Stimulated activated CD4-positive, alpha-beta T cell treated with anti-CD3 and anti-CD28 coated beads, Interleukin-12 subunit alpha, Interleukin-12 subunit beta, amount 100 ng/mL, for 48 hours (primary cell): ENCODE data around the gene GOLPH3.
A peak's percentile ranks its signal among the peaks of the same experiment; 100 is the strongest.

Experiments used
- DNase-seq, 3 donors: peaks; one replicate each; pipeline ENCODE4 v3.0.0-alpha.2; 2020; ENCODE audit warnings: low read depth in 2 of 3, low spot score in 1 of 3

GOLPH3 gene

DNA sequence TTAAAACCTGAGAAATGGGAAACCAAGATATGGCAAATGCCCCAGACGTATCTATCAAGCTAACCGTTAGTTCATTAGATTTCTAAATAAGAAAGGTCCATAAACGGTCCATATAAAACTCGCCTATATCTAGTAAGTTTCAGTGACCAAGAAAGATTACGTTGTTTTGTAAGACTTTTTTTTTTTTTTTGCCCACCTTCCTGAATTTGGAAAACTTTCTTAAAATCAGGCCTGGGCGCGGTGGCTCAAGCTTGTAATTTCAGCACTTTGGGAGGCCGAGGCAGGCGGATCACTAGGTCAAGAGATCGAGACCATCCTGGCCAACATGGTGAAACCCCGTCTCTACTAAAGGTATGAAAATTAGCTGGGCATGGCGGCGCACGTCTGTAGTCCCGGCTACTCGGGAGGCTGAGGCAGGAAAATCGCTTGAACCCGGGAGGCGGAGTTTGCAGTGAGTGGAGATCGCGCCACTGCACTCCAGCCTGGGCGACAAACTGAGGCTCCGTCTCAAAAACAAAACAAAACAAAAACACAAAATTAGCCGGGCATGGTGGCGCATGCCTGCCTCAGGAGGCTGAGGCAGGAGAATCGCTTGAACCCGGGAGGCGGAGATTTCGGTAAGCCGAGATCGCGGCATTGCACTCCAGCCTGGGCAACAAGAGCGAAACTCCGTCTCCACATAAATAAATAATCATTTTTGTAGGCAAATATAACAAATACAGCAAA lies 1.8 kb downstream of the GOLPH3 start:
- DNase-seq: peak in 1 of 3 donors; percentile 22

DNA sequence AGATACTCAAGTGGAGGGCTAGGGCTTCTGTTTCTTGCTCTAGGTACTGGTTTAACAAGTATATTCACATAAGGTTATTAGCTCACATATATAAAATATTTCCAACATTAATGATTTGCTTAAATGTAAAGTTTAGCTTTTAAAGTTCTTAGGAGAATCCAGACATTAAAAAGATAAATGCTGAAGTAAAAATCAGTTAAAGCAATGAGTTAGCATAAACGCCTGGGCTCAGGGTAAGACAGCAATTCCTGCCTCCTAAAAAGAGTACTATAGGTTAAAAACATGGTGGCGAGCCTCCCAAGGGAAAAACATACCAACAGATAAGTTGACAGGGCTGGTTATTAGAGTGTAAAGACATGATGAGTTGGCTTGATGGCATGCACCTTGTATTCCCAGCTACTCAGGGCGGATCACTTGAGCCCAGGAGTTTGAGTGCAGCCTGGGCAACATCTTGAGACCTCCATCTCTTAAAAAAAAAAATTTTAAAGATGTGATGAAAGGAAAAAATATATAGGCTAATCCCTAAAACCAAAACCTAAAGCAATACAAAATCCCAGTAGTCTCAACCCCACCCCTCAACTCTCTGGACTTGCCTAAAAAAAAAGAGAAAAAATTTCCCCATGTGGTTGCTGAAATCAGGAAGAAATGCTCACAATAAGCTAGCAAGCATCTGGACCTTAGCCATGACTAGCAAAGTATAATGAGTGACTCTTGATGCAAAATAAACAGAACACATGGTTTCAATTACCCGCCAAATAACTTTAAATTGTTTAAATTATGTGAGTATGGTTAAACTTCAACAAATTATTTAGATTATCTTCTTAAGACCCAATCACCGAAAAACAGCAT lies 3.6 kb downstream of the GOLPH3 start:
- DNase-seq: no peak

DNA sequence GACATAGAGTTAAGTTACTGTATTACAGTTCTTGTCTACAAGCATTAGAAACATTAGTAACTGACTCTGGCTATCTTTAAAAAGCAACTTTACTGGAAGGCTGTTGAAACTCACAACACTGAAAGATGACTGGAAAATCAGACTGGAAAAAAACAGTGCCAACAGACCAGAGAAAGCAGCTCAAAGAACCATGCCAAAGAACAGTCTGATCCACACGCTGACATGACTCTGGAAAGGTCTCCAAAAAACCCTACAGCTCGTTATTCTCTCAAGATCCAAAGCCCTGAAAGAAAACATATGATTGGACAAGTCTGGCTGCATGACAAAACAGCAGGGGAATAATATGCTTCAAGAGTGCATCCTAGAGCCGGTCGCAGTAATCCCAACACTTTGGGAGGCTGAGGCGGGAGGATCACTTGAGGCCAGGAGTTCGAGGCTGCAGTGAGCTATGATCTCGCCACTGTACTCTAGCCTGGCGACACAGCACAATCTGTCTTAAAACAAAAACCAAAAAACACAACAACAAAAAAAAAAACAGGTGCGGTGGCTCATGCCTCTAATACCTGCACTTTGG lies 5.6 kb downstream of the GOLPH3 start:
- no peak for DNase-seq

DNA sequence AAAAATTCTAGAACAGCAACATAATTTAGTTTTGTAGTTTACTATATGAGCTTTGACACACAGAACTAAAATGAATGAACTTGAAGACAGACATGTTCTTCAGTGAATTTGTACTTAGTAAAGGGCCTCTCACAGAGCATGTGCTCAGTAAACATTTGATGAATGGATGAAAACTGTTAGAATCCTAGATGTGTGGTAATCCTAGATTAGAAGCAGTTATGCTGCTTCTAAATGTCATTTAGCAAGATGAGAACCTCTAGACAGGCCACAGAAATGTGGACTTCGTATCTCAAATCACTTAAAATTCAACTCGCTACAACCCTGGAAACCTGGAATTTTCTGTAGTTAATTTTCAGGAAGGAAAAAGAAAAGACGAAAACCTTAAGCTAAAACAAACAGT lies 8.5 kb downstream of the GOLPH3 start:
- DNase-seq: no peak

DNA sequence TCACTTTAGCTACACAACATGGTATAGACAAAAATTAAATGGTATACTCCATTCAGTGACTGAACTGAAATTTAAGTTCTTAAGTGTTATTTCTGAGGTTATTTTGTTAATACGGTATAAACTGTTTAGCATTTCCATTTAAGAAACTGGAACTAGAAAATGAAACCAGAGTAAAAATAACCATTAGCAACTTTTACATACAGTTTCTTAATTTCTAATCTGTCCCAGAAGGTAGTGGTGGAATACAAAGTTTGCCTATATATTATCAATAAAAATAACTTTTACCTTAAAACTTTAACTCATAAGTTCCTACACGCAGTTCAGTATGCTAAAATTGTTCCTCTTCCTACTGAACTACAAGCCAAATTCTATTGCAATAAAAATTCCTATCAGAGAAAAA lies 10.3 kb downstream of the GOLPH3 start:
- no peak for DNase-seq

DNA sequence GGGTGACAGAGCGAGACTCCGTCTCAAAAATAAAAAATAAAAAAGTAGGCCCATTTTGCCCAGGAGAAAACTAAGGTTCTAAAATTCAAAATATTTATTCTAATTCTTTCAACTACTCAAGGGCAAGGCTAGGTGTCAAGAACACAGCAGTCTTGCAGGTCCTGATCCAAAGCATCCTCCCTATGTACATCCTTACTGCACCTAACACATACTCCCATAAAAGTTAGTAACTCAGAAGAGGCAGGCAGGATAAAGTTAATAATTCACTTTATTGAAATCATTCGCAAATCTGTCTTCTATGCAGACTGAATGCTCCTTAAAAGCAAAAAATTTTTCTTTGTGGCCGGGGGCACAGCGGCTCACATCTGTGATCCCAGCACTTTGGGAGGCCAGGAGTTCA lies 11.1 kb downstream of the GOLPH3 start:
- DNase-seq: no peak

DNA sequence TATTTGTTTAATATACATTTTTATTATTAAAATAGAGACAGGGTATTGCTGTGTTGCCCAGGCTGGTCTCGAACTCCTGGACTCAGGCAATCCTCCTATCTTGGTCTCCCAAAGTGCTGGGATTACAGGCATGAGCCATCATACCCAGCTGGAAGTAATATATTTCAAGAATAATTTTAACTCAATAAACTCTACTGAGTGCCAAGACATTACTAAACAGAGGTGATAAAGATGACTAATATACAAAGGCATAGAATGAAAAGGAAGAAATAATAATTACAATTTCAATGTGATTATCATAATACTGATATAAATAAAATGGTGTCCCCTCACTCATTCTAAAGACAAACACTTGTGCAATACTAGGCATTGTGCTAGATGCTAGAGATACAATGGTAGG lies 13.9 kb downstream of the GOLPH3 start:
- DNase-seq: no peak

DNA sequence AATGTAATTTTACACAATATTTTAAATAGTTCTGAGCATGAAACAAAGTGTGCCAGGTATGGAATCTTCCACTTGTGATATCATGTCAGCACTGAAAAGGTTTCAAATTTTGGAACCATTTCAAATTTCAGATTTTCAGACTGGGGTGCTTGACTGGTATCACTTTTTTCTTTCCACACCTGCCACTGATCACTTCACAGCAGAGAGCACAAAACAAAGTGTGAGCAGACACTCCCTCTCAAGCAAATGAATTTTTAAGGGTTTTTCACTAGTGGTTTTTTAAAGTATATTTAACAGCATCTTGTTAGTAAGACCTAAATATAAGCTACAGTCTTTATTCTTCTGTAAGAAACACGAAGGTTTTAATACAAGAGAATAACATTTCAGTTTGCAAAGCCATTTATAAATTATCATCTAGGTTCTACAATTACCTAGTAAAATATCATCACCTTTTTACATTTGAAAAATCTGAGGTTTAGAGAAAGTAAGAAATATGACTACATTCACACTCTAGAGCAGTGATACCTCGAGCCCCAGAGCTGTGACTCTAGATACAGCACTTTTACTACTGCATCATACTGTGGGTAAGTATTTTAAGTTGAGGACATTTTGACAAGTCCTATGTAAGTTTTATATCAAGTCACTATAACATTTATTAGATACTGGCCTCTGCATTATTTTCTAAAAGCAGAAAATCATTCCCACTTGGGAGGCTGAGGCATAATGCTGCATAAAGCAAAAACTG lies 14.6 kb downstream of the GOLPH3 start:
- no peak for DNase-seq

DNA sequence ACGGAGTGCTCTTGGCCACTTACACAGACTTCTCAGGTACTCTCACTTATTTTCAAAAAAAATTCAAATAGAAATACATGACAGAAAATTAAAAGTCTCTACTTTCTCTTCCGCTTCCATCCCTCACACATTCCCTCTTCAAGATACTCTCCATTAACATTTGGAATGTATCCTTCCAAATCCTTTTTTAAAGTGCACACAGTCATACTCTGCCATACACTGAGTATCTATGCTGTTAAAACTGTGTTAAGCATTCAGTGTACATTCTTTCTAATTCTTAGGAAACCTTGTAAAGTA lies 15.5 kb downstream of the GOLPH3 start:
- no peak for DNase-seq

DNA sequence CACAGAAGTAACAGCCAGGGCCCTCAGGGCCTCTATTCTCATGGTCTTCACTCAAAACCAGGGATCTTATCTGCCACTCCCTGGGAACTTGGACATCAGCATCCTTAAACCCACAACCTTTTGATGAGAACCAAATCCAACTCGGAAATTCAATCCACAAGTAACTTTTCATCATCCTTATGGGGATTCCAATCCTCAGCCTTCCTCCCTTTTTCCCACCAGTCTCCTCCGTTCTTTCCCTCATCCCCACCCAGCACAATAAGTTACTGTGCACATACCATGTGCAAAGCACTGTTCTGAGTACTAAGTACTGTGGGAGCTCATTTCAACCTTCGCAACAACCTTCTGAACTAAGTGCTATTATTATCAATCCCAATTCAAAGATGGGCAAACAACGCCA lies 17.0 kb downstream of the GOLPH3 start:
- no peak for DNase-seq

DNA sequence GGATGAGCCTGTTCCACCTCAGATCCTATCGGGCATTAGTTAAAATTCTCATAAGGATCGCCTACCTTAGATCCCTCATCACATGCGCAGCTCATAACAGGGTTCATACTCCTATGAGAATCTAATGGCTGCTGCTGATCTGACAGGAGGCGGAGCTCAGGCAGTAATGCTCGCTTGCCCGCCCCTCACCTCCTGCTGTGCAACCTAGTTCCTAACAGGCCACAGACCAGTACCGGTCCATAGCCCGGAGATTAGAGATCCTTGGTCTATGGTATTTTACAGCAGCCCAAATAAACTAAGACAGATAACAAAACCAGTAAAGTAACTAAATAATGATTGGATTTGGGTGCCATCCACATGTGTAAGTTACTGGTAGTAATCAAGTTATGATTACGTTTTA lies 17.5 kb downstream of the GOLPH3 start:
- DNase-seq: no peak

DNA sequence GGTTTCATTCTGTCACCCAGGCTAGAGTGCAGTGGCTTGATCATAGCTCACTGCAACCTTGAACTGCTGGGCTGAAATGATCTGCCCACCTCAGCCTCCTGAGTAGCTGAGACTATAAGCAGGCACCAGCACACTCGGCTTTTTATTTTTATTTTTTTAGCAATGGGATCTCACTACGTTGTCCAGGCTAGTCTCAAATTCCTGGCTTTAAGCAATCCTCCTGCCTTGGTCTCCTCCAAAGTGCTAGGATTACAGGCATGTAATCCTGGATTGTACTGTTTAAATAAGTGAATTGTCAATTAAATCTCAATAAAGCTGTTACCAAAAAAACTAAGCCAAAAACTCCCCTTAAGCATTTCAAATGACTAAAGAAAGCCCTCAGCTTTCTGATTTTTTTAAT lies 18.9 kb downstream of the GOLPH3 start:
- DNase-seq: no peak

DNA sequence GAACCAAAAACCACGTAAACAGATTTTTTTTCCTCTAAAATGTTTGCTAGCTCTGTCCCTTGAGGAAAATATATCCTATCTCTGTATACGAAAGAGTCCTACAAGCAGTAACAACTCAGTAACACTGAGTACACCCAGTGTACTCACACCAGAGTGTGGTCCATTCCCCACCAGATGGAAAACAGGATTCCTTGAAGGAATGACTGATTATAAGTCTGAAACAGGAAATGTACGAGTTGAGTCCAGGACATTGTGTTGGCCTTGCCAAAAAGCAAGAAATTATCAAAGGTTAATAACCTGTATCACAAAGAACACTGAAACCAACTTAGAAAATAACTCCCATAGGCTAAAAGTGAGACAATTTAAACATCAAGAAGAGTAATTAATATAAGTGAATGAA lies 20.4 kb downstream of the GOLPH3 start:
- no peak for DNase-seq

DNA sequence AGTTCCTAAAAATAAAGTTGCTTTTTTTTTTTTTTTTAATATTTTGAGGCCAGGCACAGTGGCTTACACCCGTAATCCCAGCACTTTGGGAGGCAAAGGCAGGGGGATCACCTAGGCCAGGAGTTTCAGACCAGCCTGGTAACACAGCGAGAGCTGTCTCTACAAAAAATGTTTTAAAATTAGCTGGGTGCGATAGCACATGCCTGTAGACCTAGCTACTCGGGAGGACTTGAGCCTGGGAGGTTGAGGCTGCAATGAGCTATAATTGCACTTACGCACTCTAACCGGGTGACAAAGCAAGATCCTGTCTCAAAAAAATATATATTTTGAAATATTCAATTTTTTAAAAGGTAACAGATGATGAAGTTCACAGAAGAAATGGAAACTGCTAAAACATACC lies 22.9 kb downstream of the GOLPH3 start:
- DNase-seq: no peak

DNA sequence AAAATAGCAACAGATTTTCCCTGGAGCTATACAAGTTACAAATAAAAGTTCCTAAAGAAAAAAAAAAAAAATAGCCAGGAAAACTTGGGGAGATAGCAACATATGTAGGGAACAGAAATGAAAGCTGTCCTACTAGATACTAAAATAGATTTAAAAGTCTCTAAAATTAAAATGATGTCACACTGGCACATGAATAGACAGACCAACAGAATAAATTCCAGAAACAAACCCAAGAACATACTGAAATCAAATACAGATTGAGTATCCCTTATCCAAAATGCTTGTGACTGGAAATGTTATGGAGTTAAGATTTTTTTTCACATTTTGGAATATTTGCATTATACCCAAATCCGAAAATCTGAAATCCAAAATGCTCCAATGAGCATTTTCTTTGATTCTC lies 23.8 kb downstream of the GOLPH3 start:
- DNase-seq: no peak

DNA sequence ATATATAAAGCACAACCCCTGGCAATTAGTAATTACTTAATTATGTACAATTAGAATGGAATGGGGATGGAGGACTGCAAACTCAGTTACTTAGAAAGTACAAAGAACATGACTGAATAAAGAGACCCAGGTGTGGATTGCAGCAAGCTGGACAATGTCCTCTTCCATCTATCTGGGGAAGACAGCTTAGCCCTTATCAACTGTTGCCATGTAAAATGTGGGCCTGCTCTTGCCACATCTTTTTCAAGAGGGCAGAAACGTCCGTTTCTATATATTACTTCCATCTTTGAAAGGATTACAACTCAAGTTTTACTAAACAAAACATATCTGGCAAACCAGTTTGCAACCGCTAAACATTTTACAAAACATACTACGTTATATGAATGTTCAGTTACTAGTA lies 26.2 kb downstream of the GOLPH3 start:
- no peak for DNase-seq

DNA sequence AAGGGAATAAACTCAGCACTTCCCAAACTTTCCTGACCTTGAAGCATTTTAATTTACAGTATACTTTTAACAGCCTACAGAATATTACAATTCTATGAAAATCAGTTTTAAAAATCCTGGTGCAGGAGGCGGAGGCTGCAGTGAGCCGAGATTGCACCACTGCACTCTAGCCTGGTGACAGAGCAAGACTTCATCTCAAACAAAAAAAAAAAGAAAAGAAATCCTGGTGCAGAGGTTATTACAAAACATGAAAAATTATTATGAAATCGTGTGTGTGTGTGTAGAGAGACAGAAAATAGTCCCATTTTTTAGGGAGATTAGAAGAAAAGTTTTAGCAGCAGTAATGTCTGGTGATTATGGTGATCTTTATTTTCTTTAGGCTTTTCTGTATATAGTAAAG lies 26.9 kb downstream of the GOLPH3 start:
- DNase-seq: no peak

DNA sequence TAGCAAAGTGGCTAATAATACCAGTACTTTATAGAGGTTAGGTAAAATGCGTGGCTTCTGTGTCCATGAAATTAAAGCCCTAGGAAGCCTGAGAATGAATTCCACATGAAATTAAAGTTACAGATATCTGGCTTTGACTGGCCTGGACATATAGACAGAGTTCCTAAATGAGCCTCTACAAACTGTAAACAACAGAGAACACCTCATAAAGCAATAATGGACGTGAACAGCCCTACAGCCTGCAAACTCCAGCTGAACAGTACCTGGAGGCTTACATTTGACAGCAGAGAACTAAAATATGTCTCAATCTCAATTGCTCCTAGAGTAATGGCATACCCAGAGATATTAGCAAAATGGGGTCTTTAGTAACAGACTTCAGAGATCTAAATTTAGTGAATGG lies 28.7 kb downstream of the GOLPH3 start:
- no peak for DNase-seq

DNA sequence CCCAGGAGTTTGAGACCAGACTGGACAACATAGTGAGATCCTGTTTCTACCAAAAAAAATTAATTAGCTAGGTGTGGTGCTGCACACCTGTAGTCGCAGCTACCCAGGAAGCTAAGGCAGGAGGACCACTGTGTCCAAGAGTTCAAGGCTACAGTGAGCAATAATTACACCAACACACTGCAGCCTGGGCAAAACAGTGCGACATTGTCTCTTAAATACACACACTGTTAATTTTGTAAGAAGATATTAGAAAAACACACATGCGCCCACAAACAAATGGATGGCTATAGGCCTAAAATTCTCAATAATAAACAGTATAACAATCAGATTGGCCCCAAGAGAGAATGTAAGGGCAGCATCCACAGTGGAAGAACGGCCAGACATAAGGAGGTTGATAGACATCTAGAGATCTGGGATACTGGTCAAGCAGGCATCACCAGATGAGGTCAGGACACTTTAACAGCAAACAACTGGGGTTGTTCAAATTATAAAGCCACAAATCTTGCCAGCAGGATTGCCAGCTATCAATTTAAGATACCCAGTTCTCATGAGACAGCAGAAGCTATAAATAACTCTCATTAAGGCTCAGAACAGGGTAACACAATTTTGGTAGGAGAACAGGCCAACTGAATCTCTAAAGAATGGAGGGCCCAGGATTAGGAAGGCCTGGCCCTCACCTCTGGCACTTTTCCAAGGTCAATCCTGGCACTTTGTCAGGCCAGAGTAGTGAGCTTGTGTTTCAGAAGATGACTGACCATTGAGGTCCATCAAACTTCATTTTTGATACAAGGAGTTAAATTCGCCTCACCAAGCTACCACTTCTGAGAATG lies 29.5 kb downstream of the GOLPH3 start:
- DNase-seq: no peak

DNA sequence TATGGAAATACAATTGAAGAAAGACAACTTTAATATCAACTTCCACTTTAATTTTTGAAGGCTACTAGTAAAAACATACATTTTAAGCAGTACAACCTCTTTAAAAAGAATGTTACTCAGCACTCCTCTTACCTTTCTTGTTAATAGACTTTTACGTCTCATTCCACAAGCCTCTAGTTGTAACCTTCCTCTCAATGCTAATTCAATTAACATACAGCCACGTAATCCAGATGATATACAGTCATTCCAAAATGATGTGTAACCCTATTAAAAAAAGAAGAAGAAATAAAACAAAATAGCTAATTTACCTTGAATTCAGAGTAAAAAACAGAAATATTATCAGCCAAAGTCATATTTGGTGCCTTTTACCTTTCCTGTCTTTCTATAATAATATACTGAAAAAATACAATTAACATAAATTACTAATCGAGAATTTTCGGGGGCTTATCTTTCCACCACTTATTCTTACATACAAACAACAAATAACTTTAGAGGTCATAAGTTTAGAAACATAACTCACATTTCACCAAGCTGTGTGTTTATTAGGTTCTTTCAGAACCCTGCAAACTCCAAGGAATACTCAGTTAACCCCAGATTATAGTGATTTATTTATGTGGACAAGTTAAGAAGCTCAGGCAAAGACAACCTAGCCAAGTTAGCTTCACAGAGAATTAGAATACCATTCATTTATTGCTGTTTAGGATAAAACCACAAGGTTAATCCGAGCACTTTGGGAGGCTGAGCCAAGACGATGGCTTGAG lies 30.3 kb downstream of the GOLPH3 start:
- no peak for DNase-seq
